HepG2 (cell line): ENCODE data around the gene COQ5. TPM values are rescaled to one million over a fixed set of nuclear protein-coding genes. Genes with fewer than 3 reads are reported as not detected.
A peak's percentile ranks its signal among the peaks of the same experiment; 100 is the strongest.

Experiments used
- CHD2 ChIP-seq: IDR thresholded peaks from 2 replicates; pipeline ENCODE4 v1.6.1; 2011; ENCODE audit warnings: low read depth, low read length, improper control_type of control experiment
- CREM ChIP-seq, 2 experiments: sonication (generic) in 1 of 2; formaldehyde crosslinking in 1 of 2; IDR thresholded peaks; 2 replicates each; pipeline versions ENCODE4 v1.4.0 to v1.6.1; 2016 to 2020; ENCODE audit warnings: antibody characterized with exemption in 1 of 2, mild to moderate bottlenecking in 1 of 2, missing genetic modification reagents in 1 of 2
- FOXP1 ChIP-seq, 2 experiments: fragments of 450-650 bp in 1 of 2; IDR thresholded peaks; 2 replicates each; pipeline ENCODE4 v1.6.1; 2017 to 2018; ENCODE audit warnings: antibody characterized with exemption in 1 of 2
- KLF11 ChIP-seq: IDR thresholded peaks from 2 replicates; pipeline ENCODE4 v1.6.1; 2016; ENCODE audit warnings: missing compliant biosample characterization
- MTF1 ChIP-seq: sonication (generic); formaldehyde crosslinking; IDR thresholded peaks from 2 replicates; pipeline ENCODE4 v1.5.0; 2020; ENCODE audit warnings: missing genetic modification reagents
- PHF8 ChIP-seq: sonication (generic); formaldehyde crosslinking; IDR thresholded peaks from 2 replicates; pipeline ENCODE4 v1.5.0; 2020; ENCODE audit warnings: missing genetic modification reagents
- PRMT3 ChIP-seq: sonication (generic); formaldehyde crosslinking; IDR thresholded peaks from 2 replicates; pipeline ENCODE4 v1.8.1; 2022; ENCODE audit warnings: low read depth, mild to moderate bottlenecking, moderate library complexity, missing genetic modification reagents, borderline replicate concordance
- RXRA ChIP-seq: sonication (generic); formaldehyde crosslinking; IDR thresholded peaks from 2 replicates; pipeline ENCODE4 v1.5.1; 2020; ENCODE audit warnings: missing genetic modification reagents
- TAF15 ChIP-seq: fragments of 200-400 bp; formaldehyde crosslinking; IDR thresholded peaks from one replicate; pipeline ENCODE4 v1.6.1; 2018; ENCODE audit warnings: mild to moderate bottlenecking, low read depth, low read length; ENCODE audit not compliant: poor library complexity, severe bottlenecking
- THRA ChIP-seq: sonication (generic); formaldehyde crosslinking; IDR thresholded peaks from 2 replicates; pipeline ENCODE4 v1.4.0; 2020; ENCODE audit warnings: missing genetic modification reagents, borderline replicate concordance
- TOE1 ChIP-seq: sonication (generic); formaldehyde crosslinking; IDR thresholded peaks from 2 replicates; pipeline ENCODE4 v1.4.0; 2020; ENCODE audit warnings: mild to moderate bottlenecking, missing genetic modification reagents
- ZFX ChIP-seq: sonication (generic); formaldehyde crosslinking; IDR thresholded peaks from 2 replicates; pipeline ENCODE4 v1.4.0; 2020; ENCODE audit warnings: mild to moderate bottlenecking, low read depth, missing genetic modification reagents, moderate library complexity
- ZMYM2 ChIP-seq: sonication (generic); formaldehyde crosslinking; IDR thresholded peaks from 2 replicates; pipeline ENCODE4 v1.8.0; 2022; ENCODE audit warnings: mild to moderate bottlenecking, missing genetic modification reagents
- ZNF501 ChIP-seq: sonication (generic); formaldehyde crosslinking; IDR thresholded peaks from 2 replicates; pipeline ENCODE4 v1.5.1; 2020; ENCODE audit warnings: mild to moderate bottlenecking, moderate library complexity, missing genetic modification reagents
- ZNF510 ChIP-seq: sonication (generic); formaldehyde crosslinking; IDR thresholded peaks from 2 replicates; pipeline ENCODE4 v1.4.0; 2020; ENCODE audit warnings: low read depth, mild to moderate bottlenecking, missing genetic modification reagents
- ZNF567 ChIP-seq: sonication (generic); formaldehyde crosslinking; IDR thresholded peaks from 2 replicates; pipeline ENCODE4 v1.8.1; 2023; ENCODE audit warnings: mild to moderate bottlenecking, missing genetic modification reagents, borderline replicate concordance
- ZNF761 ChIP-seq: sonication (generic); formaldehyde crosslinking; conservative IDR thresholded peaks from 2 replicates; pipeline ENCODE4 v1.4.0; 2020; ENCODE audit warnings: mild to moderate bottlenecking, missing genetic modification reagents
- ZNF83 ChIP-seq: sonication (generic); formaldehyde crosslinking; IDR thresholded peaks from 2 replicates; pipeline ENCODE4 v1.4.0; 2020; ENCODE audit warnings: missing genetic modification reagents, mild to moderate bottlenecking, borderline replicate concordance
- ZSCAN12 ChIP-seq: sonication (generic); formaldehyde crosslinking; IDR thresholded peaks from 2 replicates; pipeline ENCODE4 v1.9.0; 2021; ENCODE audit warnings: mild to moderate bottlenecking, missing genetic modification reagents
- polyA plus RNA-seq, 8 experiments: library from polyadenylated mRNA; depleted of rRNA in 3 of 8; stranded (reverse) in 7 of 8; unstranded in 1 of 8; fragments of >200 nt; fragmentation: Illumina TruSeq in 4 of 8; extraction: Trizol in 4 of 8; gene quantifications; 2 replicates each; pipeline versions ENCODE4 v1.2.1 to v1.2.3, GENCODE V29; 2011 to 2016; ENCODE audit warnings: low read depth in 4 of 8, missing spikeins in 1 of 8, mixed read lengths in 1 of 8; ENCODE audit not compliant: insufficient read depth in 1 of 8
- total RNA-seq, 5 experiments: library from RNA; depleted of rRNA; stranded (reverse); fragments of >200 nt; fragmentation: Illumina TruSeq; extraction: Trizol; gene quantifications; 2 replicates each; pipeline ENCODE4 v1.2.3, GENCODE V29; 2016; ENCODE audit warnings: low read depth in 1 of 5
- TF ChIP-seq, protein P1 (sequence below): sonication (generic); formaldehyde crosslinking; IDR thresholded peaks from 2 replicates; pipeline ENCODE4 v1.5.0; 2020; ENCODE audit warnings: mild to moderate bottlenecking, missing genetic modification reagents, moderate library complexity

Gene COQ5
- total and polyA plus RNA-seq, 2 of the 13 experiments (the other 11 are each of a cell fraction or from before 2014, with no cell fraction given), result 36.4 to 41.5 TPM

DNA sequence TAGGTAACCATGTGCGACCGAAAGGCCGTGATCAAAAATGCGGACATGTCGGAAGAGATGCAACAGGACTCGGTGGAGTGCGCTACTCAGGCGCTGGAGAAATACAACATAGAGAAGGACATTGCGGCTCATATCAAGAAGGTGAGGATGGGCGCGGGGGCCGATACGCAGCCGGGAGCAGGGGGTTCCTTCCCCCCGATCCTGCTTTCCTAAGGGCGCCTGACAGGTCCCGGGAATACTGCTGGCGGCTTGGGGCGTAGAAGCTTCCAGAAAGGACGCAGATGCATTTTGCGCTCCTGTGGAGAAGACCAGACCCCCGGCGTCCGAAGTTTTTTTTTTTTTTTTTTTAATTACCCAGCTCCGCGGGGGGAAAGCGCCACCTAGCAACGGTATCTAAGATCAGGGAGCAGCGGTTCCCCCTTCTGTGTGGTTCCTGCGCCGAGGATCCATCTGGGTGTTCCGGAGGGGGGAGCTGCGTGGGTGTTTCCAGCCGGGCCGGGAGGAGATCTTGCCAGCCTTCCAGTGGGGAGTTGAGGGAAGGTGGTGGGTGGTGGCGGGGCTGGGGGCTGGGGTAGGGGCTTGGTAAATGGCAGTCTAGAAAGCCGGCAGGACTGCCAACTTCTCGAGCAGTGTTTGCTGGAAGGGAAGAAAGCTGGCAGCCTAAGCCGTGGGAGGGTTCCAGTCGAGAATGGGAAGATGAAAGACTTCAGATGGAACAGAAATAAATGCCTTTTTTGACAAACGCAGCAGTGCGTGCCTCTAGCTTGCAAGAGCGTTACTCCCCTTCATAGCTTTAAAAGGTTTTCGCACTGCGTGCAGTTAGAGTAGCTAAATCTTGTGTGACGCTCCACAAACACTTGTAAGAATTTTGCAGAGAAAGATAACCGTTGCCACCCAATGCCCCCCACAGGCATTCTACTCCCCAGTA, 32.3 kb downstream of the COQ5 start (continued):
- TF ChIP-seq, protein P1, sequence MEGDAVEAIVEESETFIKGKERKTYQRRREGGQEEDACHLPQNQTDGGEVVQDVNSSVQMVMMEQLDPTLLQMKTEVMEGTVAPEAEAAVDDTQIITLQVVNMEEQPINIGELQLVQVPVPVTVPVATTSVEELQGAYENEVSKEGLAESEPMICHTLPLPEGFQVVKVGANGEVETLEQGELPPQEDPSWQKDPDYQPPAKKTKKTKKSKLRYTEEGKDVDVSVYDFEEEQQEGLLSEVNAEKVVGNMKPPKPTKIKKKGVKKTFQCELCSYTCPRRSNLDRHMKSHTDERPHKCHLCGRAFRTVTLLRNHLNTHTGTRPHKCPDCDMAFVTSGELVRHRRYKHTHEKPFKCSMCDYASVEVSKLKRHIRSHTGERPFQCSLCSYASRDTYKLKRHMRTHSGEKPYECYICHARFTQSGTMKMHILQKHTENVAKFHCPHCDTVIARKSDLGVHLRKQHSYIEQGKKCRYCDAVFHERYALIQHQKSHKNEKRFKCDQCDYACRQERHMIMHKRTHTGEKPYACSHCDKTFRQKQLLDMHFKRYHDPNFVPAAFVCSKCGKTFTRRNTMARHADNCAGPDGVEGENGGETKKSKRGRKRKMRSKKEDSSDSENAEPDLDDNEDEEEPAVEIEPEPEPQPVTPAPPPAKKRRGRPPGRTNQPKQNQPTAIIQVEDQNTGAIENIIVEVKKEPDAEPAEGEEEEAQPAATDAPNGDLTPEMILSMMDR (CRISPR knock-in tag), result peak; percentile 42
- TF ChIP-seq ZNF510 (CRISPR knock-in tag) (no peak), PRMT3 (CRISPR knock-in tag) (no peak), CREM (IDR thresholded peaks at IDR 0.05) (no peak), CREM (CRISPR knock-in tag; IDR thresholded peaks at IDR 0.05) (no peak), THRA (no peak), ZFX (CRISPR knock-in tag) (no peak), MTF1 (CRISPR knock-in tag) (no peak), ZNF501 (CRISPR knock-in tag) (no peak), ZMYM2 (CRISPR knock-in tag) (no peak), KLF11 (CRISPR knock-in tag) (no peak), ZNF761 (CRISPR knock-in tag) (no peak), ZNF567 (no peak), TAF15 (no peak), FOXP1 (IDR thresholded peaks at IDR 0.05) (no peak), FOXP1 (CRISPR knock-in tag; IDR thresholded peaks at IDR 0.05) (no peak), TOE1 (CRISPR knock-in tag) (no peak), PHF8 (CRISPR knock-in tag) (no peak), ZSCAN12 (CRISPR knock-in tag) (no peak), RXRA (no peak), CHD2 (no peak), ZNF83 (CRISPR knock-in tag) (no peak)
